ENCODE measurements around the gene MIA.

DNA sequence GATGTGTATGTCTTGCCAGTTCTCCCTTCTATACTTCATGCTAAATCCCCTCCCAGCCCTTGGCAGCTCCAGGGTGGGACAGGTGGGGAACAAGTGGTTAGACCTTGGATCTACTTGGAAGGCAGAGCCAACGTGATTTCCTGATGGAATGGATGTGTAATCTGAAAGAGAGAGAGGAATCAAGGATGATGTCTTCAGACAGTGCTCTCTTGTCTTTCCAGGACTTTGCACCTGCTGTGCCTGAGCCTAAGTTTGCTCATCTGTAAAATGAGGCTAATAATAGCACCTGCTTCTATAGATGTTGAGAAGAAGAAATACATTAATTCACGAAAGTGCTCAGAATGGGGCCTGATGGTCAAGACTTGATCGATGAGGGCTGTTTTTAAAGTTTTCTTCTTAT, 16.7 kb downstream of the MIA start:
- TF ChIP-seq, protein P1, sequence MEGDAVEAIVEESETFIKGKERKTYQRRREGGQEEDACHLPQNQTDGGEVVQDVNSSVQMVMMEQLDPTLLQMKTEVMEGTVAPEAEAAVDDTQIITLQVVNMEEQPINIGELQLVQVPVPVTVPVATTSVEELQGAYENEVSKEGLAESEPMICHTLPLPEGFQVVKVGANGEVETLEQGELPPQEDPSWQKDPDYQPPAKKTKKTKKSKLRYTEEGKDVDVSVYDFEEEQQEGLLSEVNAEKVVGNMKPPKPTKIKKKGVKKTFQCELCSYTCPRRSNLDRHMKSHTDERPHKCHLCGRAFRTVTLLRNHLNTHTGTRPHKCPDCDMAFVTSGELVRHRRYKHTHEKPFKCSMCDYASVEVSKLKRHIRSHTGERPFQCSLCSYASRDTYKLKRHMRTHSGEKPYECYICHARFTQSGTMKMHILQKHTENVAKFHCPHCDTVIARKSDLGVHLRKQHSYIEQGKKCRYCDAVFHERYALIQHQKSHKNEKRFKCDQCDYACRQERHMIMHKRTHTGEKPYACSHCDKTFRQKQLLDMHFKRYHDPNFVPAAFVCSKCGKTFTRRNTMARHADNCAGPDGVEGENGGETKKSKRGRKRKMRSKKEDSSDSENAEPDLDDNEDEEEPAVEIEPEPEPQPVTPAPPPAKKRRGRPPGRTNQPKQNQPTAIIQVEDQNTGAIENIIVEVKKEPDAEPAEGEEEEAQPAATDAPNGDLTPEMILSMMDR (IDR thresholded peaks at IDR 0.05; ENCODE audit: low read length), result no peak
- TF ChIP-seq EZH2 (IDR thresholded peaks at IDR 0.05; ENCODE audit: borderline replicate concordance, low read length), result no peak

Measured in OCI-LY1 (cell line).